PC-3 (cell line): ENCODE measurements around the gene CFAP157.

Source experiments
- CTCF ChIP-seq: fragments of 300-600 bp; sonication (generic); conservative IDR thresholded peaks from 2 replicates; pipeline ENCODE4 v1.5.1; 2017; ENCODE audit warnings: antibody characterized with exemption, low read depth, mild to moderate bottlenecking, low read length
- EZH2 ChIP-seq: fragments of 300-600 bp; sonication (generic); IDR thresholded peaks from one replicate; pipeline ENCODE4 v1.6.1; 2017; ENCODE audit warnings: antibody characterized with exemption, mild to moderate bottlenecking, low read length; ENCODE audit not compliant: unreplicated experiment

DNA sequence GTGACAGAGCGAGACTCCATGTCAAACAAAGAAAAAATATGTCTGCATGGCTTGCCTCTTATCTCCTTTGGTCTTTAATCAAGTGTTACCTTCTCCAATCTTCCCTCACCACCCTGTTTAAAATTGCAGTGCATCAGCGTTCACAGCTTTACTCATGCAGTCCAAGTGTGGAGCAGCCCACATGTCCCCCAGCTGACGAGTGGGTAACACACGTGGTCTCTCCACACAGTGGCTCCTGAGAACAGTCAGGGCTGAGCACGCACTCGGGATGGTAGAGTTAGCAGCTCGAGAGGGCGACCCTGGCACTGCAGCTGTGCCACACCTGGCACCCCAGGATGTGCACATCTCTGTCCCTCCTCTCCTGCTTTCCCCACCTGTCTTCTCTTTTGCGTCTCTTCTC, 25.9 kb upstream of the CFAP157 start:
- no peak for TF ChIP-seq CTCF
- no peak for TF ChIP-seq EZH2
